Adipose tissue (tissue), 3 donors: ENCODE data around the gene IDH3B. TPM values are rescaled to one million over a fixed set of nuclear protein-coding genes. Genes with fewer than 3 reads are reported as not detected.

Experiments
- H3K27ac ChIP-seq: one replicate; pipeline ENCODE4 v1.5.1; 2013; ENCODE audit warnings: low read depth, low read length
- whole genome bisulfite sequencing, 3 donors: extraction: QIAGEN DNeasy Blood & Tissue Kit; methylation state at CpG; one replicate each; pipeline ENCODE4 v1.1.7; 2013; 5-methylcytosine and 5-hydroxymethylcytosine counted together
- polyA plus RNA-seq, 3 donors: library from polyadenylated mRNA; stranded (reverse); fragments of 200-250 nt; gene quantifications; one replicate each; pipeline ENCODE4 v1.2.3, GENCODE V29; 2013
- donor health status: healthy with polysubstance abuse.
- donor health status: Bipolar disorder and iron deficiency.
- donor health status: healthy.

Gene IDH3B
- polyA plus RNA-seq, 3 donors, result 59.1 to 116 (median 72.9) TPM

DNA sequence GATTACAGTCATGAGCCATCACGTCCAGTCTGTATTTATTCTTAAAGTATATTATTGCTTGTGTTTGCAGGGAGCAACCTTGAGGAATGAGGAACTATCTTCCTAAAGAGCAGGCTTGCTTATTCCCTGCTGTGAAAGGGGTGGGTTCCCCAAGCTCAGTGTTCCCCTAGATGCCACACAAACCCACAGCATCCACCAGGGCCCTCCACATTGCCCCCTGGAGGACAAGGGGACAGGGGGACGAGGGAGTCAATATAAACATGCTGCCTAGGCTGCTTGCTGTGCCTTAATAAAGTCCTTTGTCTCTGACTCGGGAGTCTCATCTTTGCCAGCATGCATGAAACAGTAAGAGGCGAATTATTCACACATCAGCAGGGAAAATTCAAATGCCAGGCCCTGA is 8.0 kb upstream of the IDH3B start:
- WGBS, 3 donors, result 7 to 36% (median 30%) methylated on average over 4 of the region's 4 CpGs
- no peak overlapping the region for H3K27ac ChIP-seq

DNA sequence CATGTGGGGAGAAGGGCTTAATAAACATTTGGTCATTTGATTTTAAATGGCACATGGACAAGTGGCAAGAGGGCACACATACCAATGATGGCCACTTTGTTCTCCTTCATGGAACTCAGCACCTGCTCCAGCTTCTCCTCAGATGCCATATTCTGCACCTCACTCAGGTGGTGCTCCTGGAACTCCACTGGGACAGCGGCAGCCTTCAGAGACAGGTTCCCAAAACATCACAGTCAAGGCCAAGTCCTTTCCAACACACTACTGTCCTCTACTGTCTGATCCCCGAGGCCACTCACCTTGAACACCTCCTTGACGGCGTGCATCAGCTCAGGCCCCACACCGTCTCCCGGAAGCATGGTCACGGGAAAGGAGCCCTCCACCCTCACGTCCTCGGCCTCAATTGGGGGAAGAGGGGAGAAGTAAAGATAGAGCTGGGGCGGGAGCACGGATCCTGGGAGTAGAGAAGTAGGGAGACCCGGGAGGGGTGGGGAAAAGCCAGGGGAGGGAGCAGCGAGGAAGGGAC is 591 bp downstream of the IDH3B start:
- 4 to 10% (median 8%) methylated on average over 13 of the region's 13 CpGs for WGBS, 3 donors
- no peak overlapping the region for H3K27ac ChIP-seq

DNA sequence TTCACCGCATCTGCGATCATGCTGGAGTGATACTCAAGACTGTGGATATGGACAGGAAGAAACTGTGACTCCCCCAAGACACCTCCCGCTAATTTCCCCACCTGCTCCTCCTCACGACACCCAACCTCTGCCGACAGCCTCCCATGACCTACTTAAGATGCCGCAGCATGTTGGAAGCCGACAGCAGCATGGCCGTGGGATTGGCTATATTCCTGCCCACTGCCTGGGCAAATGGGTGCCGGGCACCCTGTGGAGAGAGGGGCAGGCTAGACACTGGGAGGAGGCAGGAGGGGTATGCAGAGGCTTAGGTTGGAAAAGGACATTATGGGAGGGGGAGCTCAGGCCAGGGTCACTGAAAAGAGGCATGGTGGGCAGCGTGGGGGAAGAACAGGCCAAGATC is 4.5 kb downstream of the IDH3B start:
- H3K27ac ChIP-seq, result no peak overlapping the region
- WGBS, 3 donors, result 88 to 92% (median 89%) methylated on average over 10 of the region's 10 CpGs

DNA sequence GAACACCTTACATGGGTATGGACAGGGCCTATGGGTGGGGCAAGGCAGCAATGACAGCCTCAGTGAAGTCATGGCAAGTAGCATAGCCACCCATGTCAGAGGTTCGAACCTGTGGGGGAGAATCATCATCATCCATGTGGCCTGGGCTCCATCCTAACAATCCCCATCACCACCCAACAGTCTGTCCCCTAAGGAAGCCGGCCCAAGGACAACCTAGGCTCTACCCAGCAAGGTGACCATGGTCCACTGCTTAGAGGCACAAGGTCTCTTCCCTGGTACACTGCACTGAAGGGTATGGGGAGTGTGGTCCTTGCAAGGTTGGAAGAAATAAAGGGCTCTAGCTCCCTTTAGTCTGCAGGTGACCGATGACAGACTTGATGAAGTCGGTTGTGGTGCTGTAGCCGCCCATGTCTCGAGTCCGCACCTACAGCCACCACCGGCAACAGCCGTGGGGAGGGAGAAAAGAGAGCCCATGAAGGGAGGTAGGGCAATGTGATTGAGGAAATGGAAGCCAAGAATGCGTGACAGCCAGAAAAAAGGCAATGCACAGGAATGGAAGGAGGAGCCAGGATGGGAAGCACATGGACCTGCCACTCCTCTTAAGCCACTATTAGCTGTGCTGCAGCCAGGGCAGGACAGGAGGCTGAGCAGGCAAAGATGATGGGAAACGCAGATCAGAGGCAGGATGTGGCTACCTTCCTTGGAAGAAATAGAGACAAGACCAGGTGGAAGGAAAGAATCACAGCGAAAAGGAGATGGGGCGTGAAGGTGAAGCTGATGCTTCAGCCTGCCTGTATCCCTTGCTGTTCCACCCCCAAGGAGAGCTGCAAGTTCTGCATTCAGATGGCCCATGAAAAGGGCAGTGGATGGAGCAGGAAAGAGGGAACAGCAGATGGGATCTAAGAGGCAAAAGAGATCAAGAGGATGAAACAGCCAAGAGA is 5.3 kb downstream of the IDH3B start:
- 74 to 81% (median 77%) methylated on average over 13 of the region's 13 CpGs for WGBS, 3 donors

DNA sequence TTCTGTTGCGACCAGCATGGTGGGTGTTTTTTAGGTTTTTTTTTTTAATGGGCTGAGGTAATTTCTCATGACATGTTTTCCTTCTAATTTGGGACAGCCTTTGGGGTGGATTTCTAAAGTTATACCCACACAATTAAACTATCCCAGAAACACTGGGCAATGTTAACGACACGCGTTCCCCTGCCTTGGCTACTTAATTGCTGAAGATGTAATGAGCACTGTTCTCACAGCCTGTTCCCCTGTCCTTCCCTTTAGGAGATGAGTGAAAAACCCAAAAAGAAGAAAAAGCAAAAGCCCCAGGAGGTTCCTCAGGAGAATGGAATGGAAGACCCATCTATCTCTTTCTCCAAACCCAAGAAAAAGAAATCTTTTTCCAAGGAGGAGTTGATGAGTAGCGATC is 6.3 kb downstream of the IDH3B start:
- 76 to 93% (median 87%) methylated on average over 5 of the region's 5 CpGs for WGBS, 3 donors
- H3K27ac ChIP-seq, result no peak overlapping the region

More for the DNA sequence above, 5.3 kb downstream of the IDH3B start:
- no peak overlapping the region for H3K27ac ChIP-seq

DNA sequence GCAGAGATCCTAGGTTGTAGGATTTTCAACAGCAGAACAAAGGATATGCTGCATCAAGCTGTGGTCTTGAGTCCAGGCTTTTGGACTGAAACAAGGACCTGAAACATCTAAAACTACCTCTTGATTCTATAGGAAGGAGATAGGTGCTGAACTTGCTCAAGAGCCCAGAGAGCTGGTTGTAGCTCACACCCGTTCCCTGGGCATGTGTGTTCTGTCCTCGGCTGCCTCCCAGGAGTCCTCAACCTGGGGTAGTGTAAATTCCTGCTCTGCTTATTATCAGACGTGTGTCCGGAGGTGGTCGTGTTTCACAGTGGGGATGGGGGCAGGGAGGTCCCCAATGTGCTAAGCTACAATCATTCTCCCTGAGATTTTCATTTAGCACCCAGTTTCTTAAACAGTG is 6.8 kb downstream of the IDH3B start:
- WGBS, 3 donors, result 69 to 77% (median 75%) methylated on average over 5 of the region's 5 CpGs
- no peak overlapping the region for H3K27ac ChIP-seq

DNA sequence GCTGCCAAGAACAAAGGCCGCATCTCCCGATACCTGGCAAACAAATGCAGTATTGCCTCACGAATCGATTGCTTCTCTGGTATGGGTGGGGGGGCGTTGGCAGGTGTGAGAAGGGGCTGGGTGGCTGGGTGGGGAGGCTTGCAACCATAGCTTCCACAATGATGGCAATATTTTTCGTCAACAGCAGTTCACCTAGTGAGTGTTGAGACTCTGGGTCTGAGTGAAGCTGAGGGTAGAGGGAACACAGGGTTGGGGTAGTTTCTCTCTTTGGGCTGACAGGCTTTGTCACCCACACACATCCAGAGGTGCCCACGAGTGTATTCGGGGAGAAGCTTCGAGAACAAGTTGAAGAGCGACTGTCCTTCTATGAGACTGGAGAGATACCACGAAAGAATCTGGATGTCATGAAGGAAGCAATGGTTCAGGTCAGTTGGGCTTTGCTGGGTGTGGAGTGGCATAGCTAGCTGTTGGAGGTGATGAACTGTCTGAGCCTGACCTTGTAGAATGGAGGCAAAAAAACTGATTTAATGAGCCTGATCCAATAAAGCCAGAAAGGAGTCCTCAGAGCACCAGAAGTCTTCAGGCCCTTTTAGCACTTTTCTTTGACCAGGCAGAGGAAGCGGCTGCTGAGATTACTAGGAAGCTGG is 7.4 kb downstream of the IDH3B start:
- 87 to 90% (median 88%) methylated on average over 12 of the region's 12 CpGs for WGBS, 3 donors

DNA sequence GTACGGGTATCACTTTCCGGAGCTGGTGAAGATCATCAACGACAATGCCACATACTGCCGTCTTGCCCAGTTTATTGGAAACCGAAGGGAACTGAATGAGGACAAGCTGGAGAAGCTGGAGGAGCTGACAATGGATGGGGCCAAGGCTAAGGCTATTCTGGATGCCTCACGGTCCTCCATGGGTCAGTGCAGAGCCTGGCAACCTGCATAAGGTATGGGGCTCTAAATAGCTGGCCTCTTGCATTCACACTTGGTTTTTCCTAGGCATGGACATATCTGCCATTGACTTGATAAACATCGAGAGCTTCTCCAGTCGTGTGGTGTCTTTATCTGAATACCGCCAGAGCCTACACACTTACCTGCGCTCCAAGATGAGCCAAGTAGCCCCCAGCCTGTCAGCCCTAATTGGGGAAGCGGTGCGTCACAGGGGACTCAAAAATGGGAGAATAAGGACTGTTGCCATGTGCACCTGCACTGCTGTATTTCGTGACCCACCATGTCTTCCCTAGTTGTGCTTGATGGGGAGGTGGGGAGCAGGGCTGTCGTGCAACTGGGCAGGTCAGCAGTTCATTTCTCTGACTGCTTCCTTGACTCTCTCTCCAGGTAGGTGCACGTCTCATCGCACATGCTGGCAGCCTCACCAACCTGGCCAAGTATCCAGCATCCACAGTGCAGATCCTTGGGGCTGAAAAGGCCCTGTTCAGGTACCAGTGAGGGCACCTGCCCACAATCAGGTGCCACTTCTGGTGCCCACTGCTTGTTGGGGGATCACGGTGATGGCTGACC is 8.5 kb downstream of the IDH3B start:
- no peak overlapping the region for H3K27ac ChIP-seq
- 90 to 94% (median 93%) methylated on average over 17 of the region's 17 CpGs for whole genome bisulfite sequencing, 3 donors

More for the DNA sequence above, 7.4 kb downstream of the IDH3B start:
- no peak overlapping the region for H3K27ac ChIP-seq

DNA sequence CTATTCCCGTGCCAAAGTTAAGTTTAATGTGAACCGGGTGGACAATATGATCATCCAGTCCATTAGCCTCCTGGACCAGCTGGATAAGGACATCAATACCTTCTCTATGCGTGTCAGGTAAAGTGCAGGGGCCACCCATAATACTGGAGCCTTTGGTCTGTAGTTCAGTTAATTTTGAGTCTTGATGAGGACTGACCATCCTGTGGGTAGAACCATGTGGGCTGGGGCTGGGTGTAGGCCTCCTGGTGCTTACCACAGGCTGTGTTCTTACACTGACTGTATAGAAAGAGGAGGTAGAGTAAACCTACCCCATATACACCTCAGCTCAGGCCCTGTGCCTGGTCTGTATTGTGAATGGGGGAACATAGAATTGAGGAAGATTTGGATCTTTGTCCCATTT is 9.2 kb downstream of the IDH3B start:
- H3K27ac ChIP-seq, result no peak overlapping the region
- 84 to 91% (median 90%) methylated on average over 3 of the region's 3 CpGs for WGBS, 3 donors

DNA sequence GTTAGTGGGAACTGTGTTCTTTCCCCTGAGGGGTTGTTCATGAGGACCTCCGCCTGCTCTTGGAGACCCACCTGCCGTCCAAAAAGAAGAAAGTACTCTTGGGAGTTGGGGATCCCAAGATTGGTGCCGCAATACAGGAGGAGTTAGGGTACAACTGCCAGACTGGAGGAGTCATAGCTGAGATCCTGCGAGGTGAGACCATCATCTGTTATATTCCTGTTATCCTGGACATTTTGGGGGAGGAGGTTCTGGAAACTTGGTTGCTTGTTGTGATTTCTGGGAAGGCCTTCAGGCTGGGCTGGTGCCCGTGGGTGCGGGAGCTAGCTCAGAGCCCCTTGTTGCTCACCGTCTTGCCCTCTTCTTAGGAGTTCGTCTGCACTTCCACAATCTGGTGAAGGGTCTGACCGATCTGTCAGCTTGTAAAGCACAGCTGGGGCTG is 9.6 kb downstream of the IDH3B start:
- no peak overlapping the region for H3K27ac ChIP-seq
- 83 to 85% (median 84%) methylated on average over 9 of the region's 9 CpGs for WGBS, 3 donors

DNA sequence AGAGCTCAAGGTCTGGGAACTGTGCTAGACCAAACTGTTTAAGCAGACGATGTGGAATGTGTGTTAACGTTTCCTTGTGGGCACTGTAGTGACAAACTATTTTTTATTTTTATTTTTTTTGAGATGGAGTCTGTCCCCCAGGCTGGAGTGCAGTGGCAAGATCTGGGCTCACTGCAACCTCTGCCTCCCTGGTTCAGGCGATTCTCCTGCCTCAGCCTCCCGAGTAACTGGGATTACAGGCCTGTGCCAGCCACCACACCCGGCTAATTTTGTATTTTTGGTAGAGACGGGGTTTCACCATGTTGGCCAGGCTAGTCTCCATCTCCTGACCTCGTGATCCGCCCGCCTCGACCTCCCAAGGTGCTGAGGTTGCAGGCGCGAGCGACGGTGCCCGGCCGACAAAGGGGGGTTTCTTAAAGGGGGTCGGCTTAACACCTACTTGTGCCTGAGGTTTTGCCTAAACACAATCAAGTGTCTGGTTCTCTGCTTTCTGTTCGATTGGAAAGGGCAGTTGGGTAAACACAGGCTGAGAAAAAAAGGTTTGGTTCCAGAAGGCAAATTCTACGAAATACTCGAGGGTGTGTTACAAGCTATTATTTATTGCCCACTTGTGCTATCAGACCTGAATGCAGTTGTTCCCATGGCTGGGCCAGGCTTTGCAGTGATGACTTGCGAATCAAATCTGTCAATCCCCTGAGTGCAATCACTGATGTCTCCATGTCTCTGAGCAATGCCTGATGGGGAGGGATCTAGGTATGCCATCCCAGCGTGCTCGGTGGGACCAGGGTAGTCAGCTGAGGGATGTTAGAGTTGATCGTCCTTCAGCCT is 10.2 kb downstream of the IDH3B start:
- no peak overlapping the region for H3K27ac ChIP-seq
- 33 to 42% (median 34%) methylated on average over 24 of the region's 24 CpGs for WGBS, 3 donors

DNA sequence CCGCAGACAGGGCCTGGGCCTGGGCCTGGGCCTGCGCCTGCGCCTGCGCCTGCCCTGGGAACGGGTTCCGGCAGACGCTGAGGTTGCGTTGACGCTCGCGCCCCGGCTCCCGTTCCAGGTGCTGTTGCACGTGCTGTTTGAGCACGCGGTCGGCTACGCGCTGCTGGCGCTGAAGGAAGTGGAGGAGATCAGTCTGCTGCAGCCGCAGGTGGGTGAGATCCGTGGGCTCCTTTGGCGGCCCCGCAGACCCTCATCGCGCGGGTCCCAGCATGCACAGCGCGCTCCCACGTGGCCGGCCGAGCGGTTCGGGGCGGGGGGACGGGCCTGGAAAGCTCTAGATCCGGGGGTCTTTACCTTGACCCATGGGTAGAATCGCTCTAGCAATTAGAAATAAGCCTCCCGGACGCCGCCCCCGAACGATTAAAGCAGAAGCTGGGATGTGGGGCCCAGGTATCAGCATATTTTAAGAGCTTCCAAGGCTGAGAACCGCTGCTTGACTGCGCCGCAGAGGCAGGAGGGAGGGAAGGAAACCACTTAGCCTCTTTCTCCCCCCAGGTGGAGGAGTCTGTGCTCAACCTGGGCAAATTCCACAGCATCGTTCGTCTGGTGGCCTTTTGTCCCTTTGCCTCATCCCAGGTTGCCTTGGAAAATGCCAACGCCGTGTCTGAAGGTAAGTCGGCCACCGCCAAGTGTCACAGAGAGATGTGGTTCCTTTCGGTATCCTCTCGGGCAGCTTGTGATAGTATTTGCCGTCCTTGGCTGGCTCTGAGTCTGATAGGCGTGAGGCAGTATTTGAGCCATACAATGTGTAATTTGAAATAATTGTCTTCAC is 11.1 kb downstream of the IDH3B start:
- H3K27ac ChIP-seq, result no peak overlapping the region
- 0 to 1% (median 0%) methylated on average over 55 to 56 of the region's 56 CpGs for WGBS, 3 donors

DNA sequence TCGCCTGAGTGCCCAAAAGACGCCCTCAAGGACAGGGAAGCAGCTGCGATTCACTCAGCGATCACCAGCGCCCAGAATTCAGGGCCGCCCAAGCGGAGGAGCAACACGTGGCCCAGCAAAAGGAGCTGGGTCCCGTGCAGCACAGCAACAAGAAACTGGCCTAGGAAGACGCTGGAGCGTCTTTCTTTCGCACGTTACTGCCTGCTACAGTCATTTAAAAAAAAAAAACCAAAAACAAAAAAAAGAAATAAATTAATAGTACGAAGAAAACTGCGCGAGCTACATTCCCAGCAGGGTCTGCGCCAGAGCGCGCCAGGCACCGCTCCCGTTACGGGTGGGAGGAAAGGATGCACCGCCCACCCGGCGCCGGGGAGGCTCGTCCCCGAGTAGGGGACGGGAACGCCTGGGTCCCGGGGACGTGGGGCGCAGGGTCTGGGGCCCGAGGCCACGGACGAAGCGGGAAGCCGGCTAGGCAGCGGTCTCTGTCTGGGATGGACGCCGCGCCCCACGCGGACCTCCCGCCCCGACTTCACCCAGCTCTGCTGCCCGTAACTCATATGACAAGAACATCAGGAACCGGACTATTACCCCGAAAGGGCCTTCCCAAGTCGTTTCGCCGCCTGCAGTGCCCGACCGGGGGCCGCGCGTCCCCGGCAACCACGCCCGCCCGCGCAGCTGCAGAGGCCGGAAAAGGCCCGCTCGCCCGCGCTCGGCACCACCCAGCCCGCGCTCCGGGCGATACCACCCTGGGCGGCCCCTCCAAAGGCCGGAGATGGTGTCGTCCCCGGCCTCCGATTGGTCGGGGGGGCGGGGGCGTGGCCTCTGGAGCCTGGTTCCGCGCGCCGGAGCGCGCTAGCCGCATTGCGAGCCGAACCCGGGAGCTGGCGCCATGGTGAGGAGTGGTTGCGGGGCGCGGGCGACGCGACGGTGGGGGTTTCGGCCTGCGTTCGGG is 12.0 kb downstream of the IDH3B start, which contains the start of gene NOP56:
Gene NOP56, plus strand, starts transcription at position 861 of the 952 bp plus-strand sequence. Its CDS starts 29 bp downstream, at position 890.
- WGBS, 3 donors, result 0% methylated on average over 84 to 101 of the region's 101 CpGs

DNA sequence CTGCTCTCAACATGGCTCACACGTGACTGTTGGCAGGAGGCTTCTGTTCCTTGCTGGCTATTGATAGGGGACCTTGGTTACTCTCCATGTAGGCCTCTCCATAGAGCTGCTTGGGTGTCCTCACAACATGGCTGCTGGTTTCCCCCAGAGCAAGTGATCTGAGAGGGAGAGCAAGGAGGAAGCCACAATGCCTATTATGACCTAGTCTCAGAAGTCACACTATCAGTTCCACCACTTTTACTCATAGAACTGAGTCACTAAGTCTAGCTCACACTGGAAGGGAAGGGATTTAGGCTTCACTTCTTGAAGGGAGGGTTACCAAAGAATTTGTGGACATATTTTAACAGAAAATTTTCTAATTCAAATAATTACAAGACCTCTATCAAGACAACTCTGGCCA is 20.3 kb downstream of the IDH3B start:
- no peak overlapping the region for H3K27ac ChIP-seq
- 94 to 100% (median 96%) methylated on average over 1 of the region's 1 CpG for WGBS, 3 donors

More for the DNA sequence above, 12.0 kb downstream of the IDH3B start, which contains the start of gene NOP56:
- H3K27ac ChIP-seq, result no peak within 1 kb of the TSS

DNA sequence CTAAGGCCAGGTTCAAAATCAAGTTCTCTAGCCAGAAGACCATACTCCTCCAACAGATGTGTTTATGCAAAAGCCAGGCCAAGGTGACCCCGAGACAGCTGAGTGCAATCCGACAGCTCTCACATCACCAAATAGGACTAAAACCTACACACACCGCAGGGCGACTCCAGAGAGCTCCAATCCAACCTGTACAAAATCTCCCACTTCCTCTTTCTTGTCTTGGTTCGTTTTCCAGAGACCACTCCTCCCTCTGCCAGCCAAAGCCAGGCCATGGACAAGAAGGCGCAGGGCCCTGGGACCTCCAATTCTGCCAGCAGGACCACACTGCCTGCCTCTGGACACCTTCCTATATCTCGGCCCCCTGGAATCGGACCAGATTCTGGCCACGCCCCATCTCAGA is 23.1 kb downstream of the IDH3B start:
- no peak overlapping the region for H3K27ac ChIP-seq
- WGBS, 3 donors, result 84 to 90% (median 86%) methylated on average over 9 of the region's 9 CpGs

DNA sequence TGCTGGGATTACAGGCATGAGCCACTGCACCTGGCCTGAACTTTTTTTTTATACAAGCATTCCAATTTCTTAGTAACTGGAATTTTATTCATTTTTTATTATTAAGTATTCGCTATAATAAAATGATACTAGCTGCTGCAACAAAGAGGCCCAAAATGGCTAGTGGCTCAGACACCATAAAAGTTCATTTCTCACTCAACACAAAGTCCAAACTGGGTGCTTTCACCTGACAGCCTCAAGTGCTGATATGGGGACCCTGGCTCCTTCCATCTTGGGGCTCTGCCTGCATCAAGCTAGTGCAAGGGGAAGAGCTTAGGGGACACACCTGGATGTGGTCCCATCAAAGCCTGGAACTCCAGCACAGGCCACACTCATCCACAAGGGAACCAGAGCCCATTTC is 23.8 kb downstream of the IDH3B start:
- WGBS, 3 donors, result 59 to 63% (median 62%) methylated on average over 1 of the region's 1 CpG
- H3K27ac ChIP-seq, result no peak overlapping the region
